NK-92 treated with Interleukin-12 subunit alpha and Interleukin-12 subunit beta, amount 100 ng/mL, for 24 hours (cell line): ENCODE measurements around the gene TMEM225B.
"Not testable (repeated sequence)": the region's sequence is repeated elsewhere in the genome, so short reads cannot be mapped to it uniquely, and the experiment has no call there.

Source experiments
- DNase-seq: peaks from one replicate; lab custom pipeline; 2025; lab: John Stamatoyannopoulos, UW

The TMEM225B gene

GRCh38 chr7:99657879-99658278, 59.8 kb downstream of the TMEM225B start:
- DNase-seq = not testable (repeated sequence)
